Suprapubic skin (tissue), 4 donors: ENCODE results near the gene C2CD5. TPM values are rescaled to one million over a fixed set of nuclear protein-coding genes. Genes with fewer than 3 reads are reported as not detected.
A peak's percentile ranks its signal among the peaks of the same experiment; 100 is the strongest.

ENCODE experiments used
- DNase-seq, 2 donors: peaks; one replicate each; pipeline ENCODE4 v3.0.0-alpha.2; 2019; ENCODE audit warnings: low spot score in 2 of 2
- H3K27ac ChIP-seq: fragments of 200-600 bp; sonication (generic); one replicate; pipeline ENCODE4 v1.5.1; 2019
- H3K27me3 ChIP-seq: fragments of 200-600 bp; sonication (generic); one replicate; pipeline ENCODE4 v1.5.1; 2019
- H3K36me3 ChIP-seq: fragments of 200-600 bp; sonication (generic); one replicate; pipeline ENCODE4 v1.5.1; 2019
- H3K4me1 ChIP-seq: fragments of 200-600 bp; sonication (generic); one replicate; pipeline ENCODE4 v1.5.1; 2019
- H3K4me3 ChIP-seq: fragments of 200-600 bp; sonication (generic); one replicate; pipeline ENCODE4 v1.5.1; 2019; ENCODE audit warnings: mild to moderate bottlenecking
- H3K9me3 ChIP-seq: fragments of 200-600 bp; sonication (generic); one replicate; pipeline ENCODE4 v1.5.1; 2019
- EP300 ChIP-seq: sonication (generic); formaldehyde crosslinking; IDR thresholded peaks from one replicate; pipeline ENCODE4 v1.6.1; 2017; ENCODE audit warnings: antibody characterized with exemption
- POLR2A ChIP-seq, 2 donors: fragments of 450-650 bp; IDR thresholded peaks; one replicate each; pipeline ENCODE4 v1.6.1; 2017; ENCODE audit warnings: antibody characterized with exemption in 2 of 2, mild to moderate bottlenecking in 2 of 2, moderate library complexity in 2 of 2
- POLR2AphosphoS5 ChIP-seq, 3 donors: sonication (generic); formaldehyde crosslinking; IDR thresholded peaks; one replicate each; pipeline ENCODE4 v1.6.1; 2017; ENCODE audit warnings: antibody characterized with exemption in 3 of 3
- WGBS: methylation state at CpG from one replicate; pipeline ENCODE4 v1.1.5; 2018; 5-methylcytosine and 5-hydroxymethylcytosine counted together
- total RNA-seq, 4 donors: library from RNA; depleted of rRNA; stranded (reverse); fragments of >200 nt; gene quantifications; one replicate each; pipeline ENCODE4 v1.1.0, GENCODE V29; 2016
- TF ChIP-seq, protein P1 (sequence below), 2 donors: fragments of 200-600 bp in 1 of 2; fragments of 450-650 bp in 1 of 2; sonication (generic) in 1 of 2; IDR thresholded peaks; one replicate each; pipeline ENCODE4 v1.5.1; 2016 to 2019; ENCODE audit warnings: antibody characterized with exemption in 2 of 2, mild to moderate bottlenecking in 1 of 2, moderate library complexity in 1 of 2

Gene C2CD5
- total RNA-seq, 4 donors from 2014 or later: 23.1 to 39.2 (median 27.7) TPM

GRCh38 chr12:22443379-22444316, 100.7 kb downstream of the C2CD5 start:
- Histone ChIP-seq H3K27ac (no peak overlapping the region), H3K9me3 (no peaks in the 10 kb centered on the region), H3K4me3 (no peak overlapping the region), H3K36me3 (no peaks in the 10 kb centered on the region), H3K4me1 (peaks cover 3% of the 10 kb centered on the region), H3K27me3 (no peaks in the 10 kb centered on the region)
- peak in 1 of 2 donors; percentile 64 for DNase-seq
- TF ChIP-seq, protein P1, sequence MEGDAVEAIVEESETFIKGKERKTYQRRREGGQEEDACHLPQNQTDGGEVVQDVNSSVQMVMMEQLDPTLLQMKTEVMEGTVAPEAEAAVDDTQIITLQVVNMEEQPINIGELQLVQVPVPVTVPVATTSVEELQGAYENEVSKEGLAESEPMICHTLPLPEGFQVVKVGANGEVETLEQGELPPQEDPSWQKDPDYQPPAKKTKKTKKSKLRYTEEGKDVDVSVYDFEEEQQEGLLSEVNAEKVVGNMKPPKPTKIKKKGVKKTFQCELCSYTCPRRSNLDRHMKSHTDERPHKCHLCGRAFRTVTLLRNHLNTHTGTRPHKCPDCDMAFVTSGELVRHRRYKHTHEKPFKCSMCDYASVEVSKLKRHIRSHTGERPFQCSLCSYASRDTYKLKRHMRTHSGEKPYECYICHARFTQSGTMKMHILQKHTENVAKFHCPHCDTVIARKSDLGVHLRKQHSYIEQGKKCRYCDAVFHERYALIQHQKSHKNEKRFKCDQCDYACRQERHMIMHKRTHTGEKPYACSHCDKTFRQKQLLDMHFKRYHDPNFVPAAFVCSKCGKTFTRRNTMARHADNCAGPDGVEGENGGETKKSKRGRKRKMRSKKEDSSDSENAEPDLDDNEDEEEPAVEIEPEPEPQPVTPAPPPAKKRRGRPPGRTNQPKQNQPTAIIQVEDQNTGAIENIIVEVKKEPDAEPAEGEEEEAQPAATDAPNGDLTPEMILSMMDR (IDR thresholded peaks at IDR 0.05): peak; percentile 51 to 67
- no peak for TF ChIP-seq POLR2AphosphoS5 (IDR thresholded peaks at IDR 0.05)
- TF ChIP-seq EP300: no peak
- no peak for TF ChIP-seq POLR2A (IDR thresholded peaks at IDR 0.05)
- WGBS: 33% methylated on average over 17 of the region's 17 CpGs

DNA sequence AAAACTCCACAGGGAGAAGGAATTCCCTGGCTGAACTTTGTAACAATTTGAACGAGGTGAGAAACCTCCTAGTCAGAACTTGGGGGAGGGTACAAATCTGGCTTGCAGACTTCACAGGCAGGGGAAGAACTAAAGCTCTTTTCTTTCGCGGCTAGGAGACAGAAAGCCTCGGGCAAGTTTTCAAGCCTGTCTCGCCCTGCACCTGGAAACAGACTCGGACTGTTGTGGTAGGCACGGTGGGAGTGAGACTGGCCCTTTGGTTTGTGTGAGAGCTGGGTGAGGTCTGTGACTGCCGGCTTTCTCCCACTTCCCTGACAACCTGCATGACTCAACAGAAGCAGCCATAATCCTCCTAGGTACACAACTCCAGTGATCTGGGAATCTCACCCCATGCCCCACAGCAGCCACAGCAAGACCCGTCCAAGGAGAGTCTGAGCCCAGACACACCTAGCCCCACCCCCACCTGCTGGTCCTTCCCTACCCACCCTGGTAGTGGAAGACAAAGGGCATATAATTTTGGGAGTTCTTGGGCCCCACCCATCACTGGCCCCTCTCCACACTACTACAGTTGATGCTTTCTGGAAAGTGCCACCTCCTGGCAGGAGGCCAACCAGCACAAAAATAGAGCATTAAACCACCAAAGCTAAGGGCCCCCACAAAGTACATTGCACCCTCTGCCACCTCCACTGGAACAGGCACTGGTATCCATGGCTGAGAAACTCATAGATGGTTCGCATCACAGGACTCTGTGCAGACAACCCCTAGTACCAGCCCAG, 107.1 kb downstream of the C2CD5 start:
- TF ChIP-seq, protein P1 (IDR thresholded peaks at IDR 0.05): no peak
- TF ChIP-seq POLR2AphosphoS5 (IDR thresholded peaks at IDR 0.05) (no peak), EP300 (no peak), POLR2A (IDR thresholded peaks at IDR 0.05) (no peak)
- 25% methylated on average over 7 of the region's 10 CpGs for WGBS

GRCh38 chr12:22435583-22435982, 108.8 kb downstream of the C2CD5 start:
- no peaks in the 10 kb centered on the region for H3K36me3 ChIP-seq

More for the DNA sequence above, 107.1 kb downstream of the C2CD5 start:
- no peaks in the 10 kb centered on the region for H3K9me3 ChIP-seq
- H3K36me3 ChIP-seq: no peaks in the 10 kb centered on the region
- H3K4me3 ChIP-seq: peak overlapping the region; percentile 16
- H3K27ac ChIP-seq: peak overlapping the region; percentile 73
- no peak for DNase-seq
- peaks cover 7% of the 10 kb centered on the region for H3K4me1 ChIP-seq
- no peaks in the 10 kb centered on the region for H3K27me3 ChIP-seq

GRCh38 chr12:22431693-22432251, 112.6 kb downstream of the C2CD5 start:
- peaks cover 3% of the 10 kb centered on the region for H3K4me1 ChIP-seq
- no peaks in the 10 kb centered on the region for H3K36me3 ChIP-seq
- TF ChIP-seq EP300 (no peak), POLR2A (IDR thresholded peaks at IDR 0.05) (no peak), POLR2AphosphoS5 (IDR thresholded peaks at IDR 0.05) (no peak)
- TF ChIP-seq, protein P1 (IDR thresholded peaks at IDR 0.05): no peak
- no peak overlapping the region for H3K4me3 ChIP-seq
- no peak overlapping the region for H3K27ac ChIP-seq
- 53% methylated on average over 1 of the region's 1 CpG for WGBS
- DNase-seq: no peak
- no peaks in the 10 kb centered on the region for H3K27me3 ChIP-seq
- no peaks in the 10 kb centered on the region for H3K9me3 ChIP-seq

More at GRCh38 chr12:22435583-22435982, 108.8 kb downstream of the C2CD5 start:
- H3K27ac ChIP-seq: no peak overlapping the region
- H3K4me3 ChIP-seq: no peak overlapping the region
- H3K27me3 ChIP-seq: no peaks in the 10 kb centered on the region
- TF ChIP-seq, protein P1 (IDR thresholded peaks at IDR 0.05): no peak
- TF ChIP-seq EP300 (no peak), POLR2A (IDR thresholded peaks at IDR 0.05) (no peak), POLR2AphosphoS5 (IDR thresholded peaks at IDR 0.05) (no peak)
- peaks cover 7% of the 10 kb centered on the region for H3K4me1 ChIP-seq
- no peaks in the 10 kb centered on the region for H3K9me3 ChIP-seq
- 78% methylated on average over 3 of the region's 3 CpGs for WGBS
- DNase-seq: no peak
